ENCODE data around the gene LZIC. TPM values are rescaled to one million over a fixed set of nuclear protein-coding genes. Genes with fewer than 3 reads are reported as not detected.

LZIC gene
- total and polyA plus RNA-seq, 11 donors, result 18.5 to 37.7 (median 34.3) TPM

GRCh38 chr1:9900142-9901043 is 42.8 kb downstream of the LZIC start:
- DNase-seq (peak; percentile 83 to 90 (median 86)), ATAC-seq (peak; percentile 89 to 94 (median 92))
- Histone ChIP-seq H3K9me3 (no peaks in the 10 kb centered on the region), H3K36me3 (no peaks in the 10 kb centered on the region), H3K27me3 (no peaks in the 10 kb centered on the region), H3K27ac (peak overlapping the region; percentile 83 to 96 (median 89)), H3K4me1 (peaks cover 0 to 70% (median 41%) of the 10 kb centered on the region in 12 donors), H3K4me3 (peak overlapping the region in 10 of 12 donors; percentile 14 to 51 (median 42))
- WGBS, 4 donors, result 23 to 43% (median 32%) methylated on average over 16 to 18 of the region's 18 CpGs
- peak in 1 of 12 donors; percentile 12 for TF ChIP-seq CTCF (IDR thresholded peaks at IDR 0.05)
- peak in 1 of 2 donors; percentile 57 for TF ChIP-seq POLR2A (IDR thresholded peaks at IDR 0.05)
- intact Hi-C loops (cut with DNase I), result no loop called here

GRCh38 chr1:9894115-9894514 is 49.1 kb downstream of the LZIC start:
- H3K4me3 ChIP-seq, result no peak overlapping the region
- H3K27me3 ChIP-seq, result no peaks in the 10 kb centered on the region
- ATAC-seq (no peak), DNase-seq (no peak)
- peaks cover 0 to 3% (median 0%) of the 10 kb centered on the region in 9 donors for H3K36me3 ChIP-seq
- H3K27ac ChIP-seq, result peak overlapping the region; percentile 37 to 91 (median 80)
- no peak for TF ChIP-seq CTCF (IDR thresholded peaks at IDR 0.05)
- TF ChIP-seq POLR2A (IDR thresholded peaks at IDR 0.05), result no peak
- intact Hi-C loops (cut with DNase I), result no loop called here
- H3K4me1 ChIP-seq, result peaks cover 9 to 67% (median 48%) of the 10 kb centered on the region in 12 donors
- WGBS, 4 donors, result 71 to 87% (median 78%) methylated on average over 3 of the region's 3 CpGs
- no peaks in the 10 kb centered on the region for H3K9me3 ChIP-seq

GRCh38 chr1:9892563-9893528 is 50.3 kb downstream of the LZIC start:
- Histone ChIP-seq H3K27ac (peak overlapping the region; percentile 37 to 91 (median 80)), H3K4me3 (peak overlapping the region in 1 of 12 donors; percentile 23), H3K36me3 (peaks cover 0 to 8% (median 0%) of the 10 kb centered on the region in 9 donors), H3K4me1 (peaks cover 9 to 72% (median 55%) of the 10 kb centered on the region in 12 donors), H3K27me3 (no peaks in the 10 kb centered on the region), H3K9me3 (no peaks in the 10 kb centered on the region)
- intact Hi-C loops (cut with DNase I), result no loop called here
- ATAC-seq (peak; percentile 41 to 84 (median 46)), DNase-seq (peak in 2 of 5 donors; percentile 42 to 45)
- 53 to 64% (median 61%) methylated on average over 14 of the region's 14 CpGs for WGBS, 4 donors
- TF ChIP-seq POLR2A (IDR thresholded peaks at IDR 0.05), result no peak
- no peak for TF ChIP-seq CTCF (IDR thresholded peaks at IDR 0.05)
